Hematopoietic multipotent progenitor cell treated with erythropoietin and hydrocortisone succinate and interleukin-3 and kit ligand, for 15 days (in vitro differentiated cells): ENCODE data around the gene LMO7.
"Not testable (repeated sequence)": the region's sequence is repeated elsewhere in the genome, so short reads cannot be mapped to it uniquely, and the experiment has no call there.

Experiments used
- DNase-seq: peaks from one replicate; pipeline ENCODE4 v3.0.0-alpha.2; 2015; ENCODE audit warnings: low spot score

LMO7 gene

GRCh38 chr13:75771818-75772217 is 135.7 kb downstream of the LMO7 start:
- no peak for DNase-seq

GRCh38 chr13:75774176-75774575 is 138.0 kb downstream of the LMO7 start:
- no peak for DNase-seq

DNA sequence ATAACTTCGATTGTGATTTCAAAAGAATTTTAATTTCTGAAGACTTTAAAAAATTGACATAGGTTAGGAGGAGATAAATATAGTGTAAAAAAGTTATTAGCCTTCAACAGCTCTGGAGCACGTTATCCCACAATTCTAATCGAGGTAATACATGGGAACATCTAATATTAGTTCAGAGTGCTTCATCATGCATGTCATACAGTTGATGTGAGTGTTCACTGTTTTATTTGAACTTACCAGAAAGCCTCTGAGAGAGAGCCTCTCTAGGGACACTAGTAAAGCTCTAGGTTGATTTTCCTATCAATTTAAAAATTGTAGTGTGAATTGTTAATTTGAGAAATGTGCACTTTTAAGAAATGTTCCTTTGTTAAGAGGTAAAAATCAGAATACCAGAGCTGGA is 140.4 kb downstream of the LMO7 start:
- DNase-seq, result no peak

- no peak for DNase-seq
Observed at GRCh38 chr13:75779393-75779792, 143.3 kb downstream of the LMO7 start.

DNA sequence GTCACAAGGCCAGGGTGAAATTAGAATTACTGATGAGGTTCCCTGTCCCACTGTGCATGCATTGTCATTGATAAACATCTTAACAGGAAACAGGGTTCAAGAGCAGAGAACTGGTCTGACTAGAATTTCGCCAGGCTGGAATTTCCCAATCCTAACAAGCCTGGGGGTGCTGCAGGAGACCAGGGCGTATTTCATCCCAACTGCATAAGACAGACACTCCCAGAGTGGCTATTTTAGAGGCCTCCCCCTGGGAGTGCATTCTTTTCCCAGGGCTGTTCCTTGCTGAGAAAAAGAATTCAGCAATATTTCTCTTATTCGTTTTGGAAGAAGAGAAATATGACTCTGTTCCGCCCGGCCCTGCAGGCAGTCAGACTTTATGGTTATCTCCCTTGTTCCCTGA is 144.0 kb downstream of the LMO7 start:
- DNase-seq, result not testable (repeated sequence)

- no peak for DNase-seq
Observed at GRCh38 chr13:75782985-75783384, 146.9 kb downstream of the LMO7 start.

- no peak for DNase-seq
Observed at GRCh38 chr13:75784003-75784402, 147.9 kb downstream of the LMO7 start.

- DNase-seq, result no peak
Observed at GRCh38 chr13:75785130-75785529, 149.0 kb downstream of the LMO7 start.

DNA sequence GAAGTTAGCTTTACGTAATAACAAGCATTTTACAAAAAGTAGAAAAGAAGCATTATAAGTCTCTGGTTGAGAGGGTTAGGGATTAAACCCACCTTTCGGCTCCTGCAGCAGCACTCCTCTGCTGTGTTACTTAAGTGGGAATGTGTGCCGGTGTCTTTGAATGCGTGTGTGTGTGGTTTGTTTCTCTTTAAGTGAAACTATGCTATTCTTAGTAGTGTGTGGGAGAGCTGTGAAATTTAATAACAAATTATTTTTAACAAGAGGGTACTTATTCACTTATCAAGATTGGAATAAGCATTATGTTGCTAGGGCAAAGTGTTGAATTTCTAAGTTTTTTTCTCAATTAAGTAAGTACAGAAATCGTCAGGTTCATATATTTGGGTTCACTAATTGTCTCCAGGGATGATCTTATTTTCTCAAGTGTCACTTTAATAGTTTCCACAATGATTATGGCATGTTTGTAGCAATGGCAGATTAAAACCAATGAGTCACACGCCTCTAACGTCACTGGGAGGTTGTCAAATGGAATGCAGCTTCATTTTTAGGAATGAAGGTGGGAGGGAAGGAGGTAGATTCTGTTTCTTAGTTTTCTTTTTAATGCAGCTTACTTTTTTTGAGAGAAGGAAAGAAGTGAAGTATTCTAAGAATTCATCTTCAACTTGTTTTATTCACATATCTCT is 151.3 kb downstream of the LMO7 start:
- no peak for DNase-seq

GRCh38 chr13:75788481-75788981 is 152.4 kb downstream of the LMO7 start:
- DNase-seq, result no peak

DNA sequence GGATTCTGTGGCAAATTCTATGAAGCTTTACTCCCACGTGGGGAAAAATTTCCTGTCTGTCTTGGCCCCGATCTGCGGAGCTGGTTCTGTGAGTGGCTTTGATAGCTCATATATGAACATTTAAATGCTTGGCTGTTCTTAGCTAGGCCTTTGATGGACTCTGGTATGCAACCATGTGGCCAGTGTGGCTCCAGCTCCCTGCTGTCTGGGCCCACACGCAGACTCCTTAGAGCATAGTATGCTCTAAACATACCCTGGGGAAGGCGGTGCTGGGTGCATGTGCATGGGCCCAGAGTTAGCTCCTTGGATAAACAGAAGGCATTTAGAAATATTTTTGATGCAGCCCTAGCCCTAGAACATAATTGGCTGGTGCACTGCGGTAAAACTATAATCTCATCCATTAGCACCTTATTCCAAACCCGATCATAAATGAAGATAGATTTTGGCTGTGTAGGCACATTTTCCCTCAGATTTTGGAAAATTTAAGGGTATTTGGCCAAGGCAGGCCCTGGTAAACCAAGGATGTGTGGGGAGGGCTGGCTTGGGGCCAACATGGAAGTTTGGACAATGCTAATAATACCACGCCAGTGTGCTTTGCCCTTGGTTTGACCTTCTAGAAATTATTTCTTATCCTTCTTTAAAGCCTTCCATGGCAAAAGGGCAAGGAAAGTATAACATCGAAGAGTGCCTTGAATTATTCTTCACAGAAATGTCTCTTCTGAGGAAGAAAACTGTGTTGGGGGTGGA is 153.5 kb downstream of the LMO7 start:
- no peak for DNase-seq

DNA sequence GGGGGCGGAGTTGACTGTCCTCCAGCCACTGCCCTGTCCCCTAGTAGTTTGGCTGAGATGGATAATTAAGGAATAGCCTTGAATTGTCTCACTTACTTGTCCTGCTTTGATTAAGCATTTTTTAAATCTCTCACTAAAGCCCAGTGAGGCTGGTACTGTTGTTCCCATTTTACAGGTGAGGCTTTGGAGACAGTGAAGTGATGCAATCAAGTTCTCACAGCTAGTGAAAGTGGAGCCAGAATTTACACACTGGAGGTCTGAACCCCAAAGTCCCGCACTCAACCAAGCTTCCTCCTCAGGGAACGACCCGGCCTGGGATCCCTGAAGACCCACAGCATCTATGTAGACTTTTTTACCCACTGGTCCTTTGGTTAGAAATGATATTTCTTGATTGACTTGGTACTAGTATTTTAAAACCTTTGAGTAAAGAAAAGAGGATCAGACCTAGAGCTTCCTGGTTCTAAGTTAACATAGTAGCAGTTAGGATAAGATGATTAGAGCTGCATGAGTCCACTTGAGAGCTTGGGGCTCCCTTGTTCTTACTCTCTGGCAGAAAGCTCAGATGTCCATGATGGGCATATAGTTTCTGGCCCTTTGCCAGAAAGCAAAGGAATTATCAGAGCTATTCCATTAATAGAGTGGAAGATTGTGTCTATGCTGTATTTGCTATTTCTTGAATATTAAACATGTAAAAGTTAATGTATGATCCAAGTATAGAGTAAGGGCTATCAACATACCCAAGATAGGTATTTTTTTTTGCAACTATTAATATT is 154.3 kb downstream of the LMO7 start:
- no peak for DNase-seq

- DNase-seq, result no peak
Observed at GRCh38 chr13:75792526-75793187, 156.5 kb downstream of the LMO7 start.

DNA sequence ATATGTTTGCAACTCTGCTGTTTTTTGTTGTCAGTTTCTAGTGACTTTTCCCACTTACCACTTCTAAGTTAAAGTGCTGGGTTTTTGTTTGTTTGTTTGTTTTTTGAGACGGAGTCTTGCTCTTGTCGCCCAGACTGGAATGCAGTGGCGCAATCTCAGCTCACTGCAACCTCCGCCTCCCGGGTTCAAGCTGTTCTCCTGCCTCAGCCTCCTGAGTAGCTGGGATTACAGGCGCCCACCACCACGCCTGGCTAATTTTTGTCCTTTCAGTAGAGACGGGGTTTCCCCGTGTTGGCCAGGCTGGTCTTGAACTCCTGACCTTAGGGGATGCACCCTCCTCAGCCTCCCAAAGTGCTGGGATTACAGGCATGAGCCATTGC is 157.0 kb downstream of the LMO7 start:
- DNase-seq, result not testable (repeated sequence)

DNA sequence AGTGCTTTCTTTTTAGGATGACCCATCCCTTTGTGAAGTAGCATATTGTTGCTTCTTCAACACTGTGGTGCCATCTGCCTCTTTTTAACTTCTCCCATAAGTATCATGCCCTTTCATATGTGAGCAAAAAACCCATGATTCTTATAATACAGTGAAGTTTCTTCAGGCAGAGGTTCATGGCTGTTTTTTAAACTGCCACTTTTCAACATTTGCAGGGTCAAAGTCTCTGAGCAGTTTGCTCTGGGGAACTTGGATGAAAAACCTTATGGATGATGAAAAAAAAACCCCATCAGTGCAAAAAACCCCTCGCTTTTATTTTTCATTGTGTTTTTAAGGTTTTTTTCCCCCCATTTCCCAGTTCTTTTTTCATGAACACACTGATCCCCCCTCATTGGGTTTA is 158.5 kb downstream of the LMO7 start:
- no peak for DNase-seq

- no peak for DNase-seq
Observed at GRCh38 chr13:75795274-75795673, 159.1 kb downstream of the LMO7 start.

GRCh38 chr13:75796825-75797224 is 160.7 kb downstream of the LMO7 start:
- DNase-seq, result no peak

DNA sequence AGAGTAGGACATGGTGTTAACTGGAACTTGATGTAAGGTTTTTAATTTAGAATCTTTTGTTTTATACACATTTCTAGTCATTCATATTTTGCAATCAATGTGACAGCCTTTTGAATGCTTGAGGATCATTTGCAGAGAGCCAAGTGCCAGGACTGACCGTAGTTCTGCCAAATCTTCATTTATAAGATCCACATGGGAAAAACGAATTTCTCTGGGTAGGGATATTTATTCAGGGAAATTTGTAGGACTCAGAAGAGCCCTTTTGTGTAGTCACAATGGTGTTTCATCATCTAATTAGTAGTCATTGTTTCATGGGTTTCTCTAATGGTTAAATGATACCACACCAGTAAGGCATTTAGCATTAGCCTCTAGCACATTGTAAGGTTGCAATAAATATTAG is 161.1 kb downstream of the LMO7 start:
- DNase-seq, result no peak

- DNase-seq, result no peak
Observed at GRCh38 chr13:75797719-75798118, 161.6 kb downstream of the LMO7 start.

- no peak for DNase-seq
Observed at GRCh38 chr13:75798353-75799255, 162.5 kb downstream of the LMO7 start.

GRCh38 chr13:75800545-75800944 is 164.4 kb downstream of the LMO7 start:
- no peak for DNase-seq
